H9 (cell line): ENCODE data around the gene GLIS2. TPM values are rescaled to one million over a fixed set of nuclear protein-coding genes. Genes with fewer than 3 reads are reported as not detected.
A peak's percentile ranks its signal among the peaks of the same experiment; 100 is the strongest.

Experiments
- DNase-seq: peaks from one replicate; pipeline ENCODE4 v3.0.0-alpha.2; 2017
- H2AFZ ChIP-seq: one replicate; pipeline ENCODE4 v1.6.1; 2013; ENCODE audit warnings: mild to moderate bottlenecking, low read length, control low read depth, moderate library complexity
- H2AK5ac ChIP-seq: 2 replicates; pipeline ENCODE4 v1.6.1; 2013; ENCODE audit warnings: low read length, control low read depth, mixed read lengths; ENCODE audit not compliant: insufficient read length
- H2BK120ac ChIP-seq: one replicate; pipeline ENCODE4 v1.6.1; 2013; ENCODE audit warnings: low read depth, mild to moderate bottlenecking, low read length, control low read depth, inconsistent platforms; ENCODE audit not compliant: poor library complexity, severe bottlenecking
- H2BK12ac ChIP-seq: 2 replicates; pipeline ENCODE4 v1.6.1; 2013; ENCODE audit warnings: low read length, control low read depth, mixed read lengths, low read depth; ENCODE audit not compliant: insufficient read length
- H2BK15ac ChIP-seq: 2 replicates; pipeline ENCODE4 v1.6.1; 2013; ENCODE audit warnings: low read depth, low read length, control low read depth
- H2BK20ac ChIP-seq: one replicate; pipeline ENCODE4 v1.6.1; 2013; ENCODE audit warnings: low read depth, mild to moderate bottlenecking, low read length, control low read depth, inconsistent platforms; ENCODE audit not compliant: poor library complexity, severe bottlenecking
- H2BK5ac ChIP-seq: 2 replicates; pipeline ENCODE4 v1.6.1; 2013; ENCODE audit warnings: low read length, control low read depth, mixed read lengths; ENCODE audit not compliant: insufficient read length
- H3K14ac ChIP-seq: 2 replicates; pipeline ENCODE4 v1.6.1; 2013; ENCODE audit warnings: low read length, control low read depth; ENCODE audit not compliant: insufficient read depth
- H3K18ac ChIP-seq: 2 replicates; pipeline ENCODE4 v1.6.1; 2013; ENCODE audit warnings: low read depth, mild to moderate bottlenecking, mixed read lengths, low read length, control low read depth; ENCODE audit not compliant: insufficient read length
- H3K23ac ChIP-seq: 2 replicates; pipeline ENCODE4 v1.6.1; 2013; ENCODE audit warnings: low read length, control low read depth, mixed read lengths, low read depth; ENCODE audit not compliant: insufficient read length
- H3K23me2 ChIP-seq: 2 replicates; pipeline ENCODE4 v1.6.1; 2013; ENCODE audit warnings: low read depth, mild to moderate bottlenecking, mixed read lengths, low read length, control low read depth; ENCODE audit not compliant: insufficient read length, poor library complexity, severe bottlenecking
- H3K27ac ChIP-seq: 2 replicates; pipeline ENCODE4 v1.5.1; 2013; ENCODE audit warnings: low read length, control low read depth, mixed read lengths, low read depth; ENCODE audit not compliant: insufficient read length
- H3K27me3 ChIP-seq: 2 replicates; pipeline ENCODE4 v1.6.1; 2013; ENCODE audit warnings: low read length, control low read depth, inconsistent platforms; ENCODE audit not compliant: insufficient read depth
- H3K4ac ChIP-seq: 2 replicates; pipeline ENCODE4 v1.6.1; 2013; ENCODE audit warnings: low read depth, mild to moderate bottlenecking, control low read depth, inconsistent platforms, low read length, moderate library complexity
- H3K4me1 ChIP-seq: 2 replicates; pipeline ENCODE4 v1.6.1; 2013; ENCODE audit warnings: low read length, control low read depth, inconsistent platforms; ENCODE audit not compliant: insufficient read depth
- H3K4me2 ChIP-seq: 2 replicates; pipeline ENCODE4 v1.6.1; 2013; ENCODE audit warnings: low read length, control low read depth, mixed read lengths; ENCODE audit not compliant: insufficient read length, insufficient read depth
- H3K56ac ChIP-seq: 2 replicates; pipeline ENCODE4 v1.6.1; 2013; ENCODE audit warnings: low read depth, mild to moderate bottlenecking, mixed read lengths, low read length, control low read depth; ENCODE audit not compliant: insufficient read length
- H3K79me1 ChIP-seq: 2 replicates; pipeline ENCODE4 v1.6.1; 2013; ENCODE audit warnings: low read depth, mild to moderate bottlenecking, moderate library complexity, low read length, control low read depth, inconsistent platforms; ENCODE audit not compliant: insufficient read depth, poor library complexity, severe bottlenecking
- H3K79me2 ChIP-seq: 2 replicates; pipeline ENCODE4 v1.6.1; 2013; ENCODE audit warnings: low read length, control low read depth, inconsistent platforms; ENCODE audit not compliant: insufficient read depth
- H3K9ac ChIP-seq: 2 replicates; pipeline ENCODE4 v1.6.1; 2013; ENCODE audit warnings: low read length, control low read depth, mixed read lengths; ENCODE audit not compliant: insufficient read length; ENCODE audit errors: extremely low read depth
- H3K9me3 ChIP-seq: one replicate; pipeline ENCODE4 v1.6.1; 2013; ENCODE audit warnings: low read depth, low read length, inconsistent platforms; ENCODE audit not compliant: control insufficient read depth
- H3T11ph ChIP-seq: one replicate; pipeline ENCODE4 v1.6.1; 2013; ENCODE audit warnings: mild to moderate bottlenecking, low read length, control low read depth, inconsistent platforms
- H4K20me1 ChIP-seq: one replicate; pipeline ENCODE4 v1.6.1; 2013; ENCODE audit not compliant: control insufficient read depth, insufficient read length, insufficient read depth
- H4K5ac ChIP-seq: 2 replicates; pipeline ENCODE4 v1.6.1; 2013; ENCODE audit warnings: low read depth, mild to moderate bottlenecking, mixed read lengths, low read length, control low read depth; ENCODE audit not compliant: insufficient read length
- H4K8ac ChIP-seq: replicated peaks from 2 replicates; pipeline ENCODE4 v1.6.1; 2013; ENCODE audit warnings: low read length, control low read depth, mixed read lengths, low read depth; ENCODE audit not compliant: insufficient read length
- H4K91ac ChIP-seq: 2 replicates; pipeline ENCODE4 v1.6.1; 2013; ENCODE audit warnings: low read depth, mild to moderate bottlenecking, moderate library complexity, mixed read lengths, low read length, control low read depth; ENCODE audit not compliant: insufficient read length
- H3K27ac Mint-ChIP-seq, 3 experiments: 2 replicates in 2 of 3; 3 replicates in 1 of 3; pipeline ENCODE4 v1.8.0; 2020 to 2021; ENCODE audit warnings: mixed read lengths in 3 of 3, mild to moderate bottlenecking in 1 of 3, moderate library complexity in 1 of 3
- H3K27me3 Mint-ChIP-seq: 2 replicates; pipeline ENCODE4 v1.8.0; 2021; ENCODE audit warnings: low read depth, mild to moderate bottlenecking, moderate library complexity, mixed read lengths
- H3K36me3 Mint-ChIP-seq, 3 experiments: 2 replicates in 2 of 3; 3 replicates in 1 of 3; pipeline ENCODE4 v1.8.0; 2020 to 2021; ENCODE audit warnings: low read depth in 3 of 3, mixed read lengths in 3 of 3; ENCODE audit not compliant: insufficient read depth in 1 of 3
- H3K4me1 Mint-ChIP-seq, 2 experiments: 2 replicates each; pipeline ENCODE4 v1.8.0; 2020; ENCODE audit warnings: mixed read lengths in 2 of 2
- H3K4me3 Mint-ChIP-seq, 2 experiments: 2 replicates in 1 of 2; 3 replicates in 1 of 2; pipeline ENCODE4 v1.8.0; 2020 to 2021; ENCODE audit warnings: mild to moderate bottlenecking in 2 of 2, mixed read lengths in 2 of 2, moderate library complexity in 1 of 2
- H3K9me3 Mint-ChIP-seq, 2 experiments: 2 replicates in 1 of 2; 3 replicates in 1 of 2; pipeline ENCODE4 v1.8.0; 2020; ENCODE audit warnings: mild to moderate bottlenecking in 2 of 2, mixed read lengths in 2 of 2, moderate library complexity in 1 of 2
- WGBS: extraction: QIAGEN DNeasy Blood & Tissue Kit; methylation state at CpG from one replicate; pipeline ENCODE4 v1.1.7; 2013; ENCODE audit warnings: missing lambda C conversion rate, low lambda C conversion rate, mixed read lengths; ENCODE audit not compliant: insufficient read length; ENCODE audit errors: extremely low coverage; 5-methylcytosine and 5-hydroxymethylcytosine counted together
- total RNA-seq: library from RNA; stranded (reverse); gene quantifications from 2 replicates; pipeline ENCODE4 v1.2.1, GENCODE V29; 2021
- TF ChIP-seq, protein P1 (sequence below): fragments of 200-600 bp; sonication (generic); conservative IDR thresholded peaks from 3 replicates; pipeline ENCODE4 v1.8.0; 2021; ENCODE audit warnings: antibody characterized with exemption, mild to moderate bottlenecking

Gene GLIS2
- total RNA-seq, 1 experiment from 2014 or later, result 14.3 TPM

DNA sequence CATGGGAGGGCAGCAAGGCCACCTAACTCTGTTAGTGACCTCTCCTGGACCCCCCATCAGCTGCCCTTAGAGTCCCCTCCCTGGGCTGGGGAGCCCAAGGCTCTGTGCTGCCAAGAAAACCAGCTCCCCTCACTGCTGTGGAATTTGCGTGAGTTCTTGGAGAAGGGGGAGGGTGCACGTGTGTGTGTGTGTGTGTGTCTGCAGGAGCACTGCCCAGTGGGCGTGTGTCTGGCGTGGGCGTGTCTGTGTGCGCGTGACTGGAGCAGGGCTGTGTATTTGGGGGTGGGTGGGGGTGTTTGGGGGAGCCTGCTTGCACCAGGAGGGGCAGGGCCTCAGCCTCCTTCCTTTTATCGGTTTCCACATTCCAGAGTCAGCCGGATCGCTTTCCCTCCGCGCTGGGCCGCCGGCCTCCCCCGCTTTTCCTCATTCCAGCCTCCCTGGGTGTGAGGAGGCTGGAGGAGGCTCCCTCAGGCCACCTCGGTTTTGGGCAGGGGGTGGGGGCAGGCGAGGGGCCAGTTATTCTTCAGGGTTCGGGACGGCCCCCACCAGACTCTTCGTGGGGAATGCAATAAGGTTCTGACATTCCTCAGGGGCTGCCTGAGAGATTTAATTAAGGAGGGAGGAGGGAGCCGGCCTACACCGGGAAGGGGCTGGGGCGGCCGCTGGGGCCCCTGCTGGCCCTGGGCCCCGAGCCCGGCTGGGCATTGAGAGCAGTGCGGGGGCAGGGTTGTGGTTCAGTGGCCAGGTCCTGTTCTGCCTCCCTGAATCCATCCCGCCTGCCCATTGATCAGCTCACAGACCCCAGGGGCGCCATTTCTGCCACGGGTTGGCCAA, 58.3 kb downstream of the GLIS2 start:
- no peak overlapping the region for H3K56ac ChIP-seq
- no peak overlapping the region for H2BK120ac ChIP-seq
- Mint-ChIP-seq H3K27me3 (no peaks in the 10 kb centered on the region), H3K4me1 (peaks cover 34 to 55% of the 10 kb centered on the region in 2 experiments), H3K27ac (peak overlapping the region in 2 of 3 experiments; percentile 90; a peak in 2 of 7 replicates), H3K4me3 (peak overlapping the region; percentile 36 to 71), H3K36me3 (peaks cover 0 to 3% (median 2%) of the 10 kb centered on the region in 3 experiments; a peak in 1 of 7 replicates), H3K9me3 (no peaks in the 10 kb centered on the region)
- no peaks in the 10 kb centered on the region for H3K23me2 ChIP-seq
- no peaks in the 10 kb centered on the region for H3K27me3 ChIP-seq
- no peak overlapping the region for H3K27ac ChIP-seq
- peaks cover 11% of the 10 kb centered on the region; the same call in 1 of the 2 replicates for H3K4me1 ChIP-seq
- H3K14ac ChIP-seq, result peak overlapping the region; percentile 62
- H2BK5ac ChIP-seq, result no peak overlapping the region
- H4K5ac ChIP-seq, result no peak overlapping the region
- DNase-seq, result peak; percentile 57
- H3K23ac ChIP-seq, result no peak overlapping the region
- H2BK12ac ChIP-seq, result no peak overlapping the region
- no CpG with 5 or more reads among the region's 30 CpGs for WGBS
- H4K91ac ChIP-seq, result no peak overlapping the region
- no peak overlapping the region for H3T11ph ChIP-seq
- H3K79me1 ChIP-seq, result no peaks in the 10 kb centered on the region
- H4K8ac ChIP-seq, result no peak overlapping the region
- no peaks in the 10 kb centered on the region for H4K20me1 ChIP-seq
- H2AFZ ChIP-seq, result no peak overlapping the region
- H3K9me3 ChIP-seq, result no peaks in the 10 kb centered on the region
- H3K9ac ChIP-seq, result no peak overlapping the region
- TF ChIP-seq, protein P1, sequence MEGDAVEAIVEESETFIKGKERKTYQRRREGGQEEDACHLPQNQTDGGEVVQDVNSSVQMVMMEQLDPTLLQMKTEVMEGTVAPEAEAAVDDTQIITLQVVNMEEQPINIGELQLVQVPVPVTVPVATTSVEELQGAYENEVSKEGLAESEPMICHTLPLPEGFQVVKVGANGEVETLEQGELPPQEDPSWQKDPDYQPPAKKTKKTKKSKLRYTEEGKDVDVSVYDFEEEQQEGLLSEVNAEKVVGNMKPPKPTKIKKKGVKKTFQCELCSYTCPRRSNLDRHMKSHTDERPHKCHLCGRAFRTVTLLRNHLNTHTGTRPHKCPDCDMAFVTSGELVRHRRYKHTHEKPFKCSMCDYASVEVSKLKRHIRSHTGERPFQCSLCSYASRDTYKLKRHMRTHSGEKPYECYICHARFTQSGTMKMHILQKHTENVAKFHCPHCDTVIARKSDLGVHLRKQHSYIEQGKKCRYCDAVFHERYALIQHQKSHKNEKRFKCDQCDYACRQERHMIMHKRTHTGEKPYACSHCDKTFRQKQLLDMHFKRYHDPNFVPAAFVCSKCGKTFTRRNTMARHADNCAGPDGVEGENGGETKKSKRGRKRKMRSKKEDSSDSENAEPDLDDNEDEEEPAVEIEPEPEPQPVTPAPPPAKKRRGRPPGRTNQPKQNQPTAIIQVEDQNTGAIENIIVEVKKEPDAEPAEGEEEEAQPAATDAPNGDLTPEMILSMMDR, result no peak
- no peak overlapping the region for H2BK15ac ChIP-seq
- H3K18ac ChIP-seq, result peak overlapping the region; percentile 74
- H3K4me2 ChIP-seq, result no peak overlapping the region
- no peak overlapping the region for H3K4ac ChIP-seq
- H2BK20ac ChIP-seq, result no peak overlapping the region
- no peak overlapping the region for H2AK5ac ChIP-seq
- peaks cover 1% of the 10 kb centered on the region; the same call in 1 of the 2 replicates for H3K79me2 ChIP-seq
